HG02642 (cell line): ENCODE data around the gene PTPRD.

Experiments used
- ATAC-seq: cut with Tn5 transposase; IDR thresholded peaks from one replicate; pipeline ENCODE4 v1.9.1; 2021; ENCODE audit warnings: mild to moderate bottlenecking; ENCODE audit not compliant: unreplicated experiment, poor library complexity

Gene PTPRD

GRCh38 chr9:10212702-10213101, 400.1 kb downstream of the PTPRD start:
- no peak for ATAC-seq

GRCh38 chr9:10208691-10209069, 404.1 kb downstream of the PTPRD start:
- ATAC-seq: no peak

- no peak for ATAC-seq
Measured at GRCh38 chr9:10204276-10204675, 408.5 kb downstream of the PTPRD start.

GRCh38 chr9:10173561-10173960, 439.2 kb downstream of the PTPRD start:
- no peak for ATAC-seq

- no peak for ATAC-seq
Measured at GRCh38 chr9:10172476-10172875, 440.3 kb downstream of the PTPRD start.

- ATAC-seq: no peak
Measured at GRCh38 chr9:10168241-10168640, 444.6 kb downstream of the PTPRD start.

- no peak for ATAC-seq
Measured at GRCh38 chr9:10148796-10149195, 464.0 kb downstream of the PTPRD start.

GRCh38 chr9:10146517-10147331, 466.1 kb downstream of the PTPRD start:
- no peak for ATAC-seq

GRCh38 chr9:10144355-10144754, 468.4 kb downstream of the PTPRD start:
- ATAC-seq: no peak

- no peak for ATAC-seq
Measured at GRCh38 chr9:10135553-10135952, 477.2 kb downstream of the PTPRD start.

GRCh38 chr9:10134266-10134665, 478.5 kb downstream of the PTPRD start:
- ATAC-seq: no peak

- no peak for ATAC-seq
Measured at GRCh38 chr9:10130061-10130675, 482.6 kb downstream of the PTPRD start.

- no peak for ATAC-seq
Measured at GRCh38 chr9:10127867-10128266, 484.9 kb downstream of the PTPRD start.

GRCh38 chr9:10112798-10113197, 500.0 kb downstream of the PTPRD start:
- no peak for ATAC-seq

GRCh38 chr9:10112070-10112469, 500.7 kb downstream of the PTPRD start:
- no peak for ATAC-seq

- no peak for ATAC-seq
Measured at GRCh38 chr9:10108815-10109214, 504.0 kb downstream of the PTPRD start.

GRCh38 chr9:10104774-10105173, 508.0 kb downstream of the PTPRD start:
- no peak for ATAC-seq

GRCh38 chr9:10095208-10095607, 517.6 kb downstream of the PTPRD start:
- ATAC-seq: no peak

GRCh38 chr9:10094563-10094962, 518.2 kb downstream of the PTPRD start:
- no peak for ATAC-seq

GRCh38 chr9:10080012-10080411, 532.8 kb downstream of the PTPRD start:
- no peak for ATAC-seq

- ATAC-seq: no peak
Measured at GRCh38 chr9:10079284-10079964, 533.4 kb downstream of the PTPRD start.
